ENCODE results near the gene ZC3H15.

DNA sequence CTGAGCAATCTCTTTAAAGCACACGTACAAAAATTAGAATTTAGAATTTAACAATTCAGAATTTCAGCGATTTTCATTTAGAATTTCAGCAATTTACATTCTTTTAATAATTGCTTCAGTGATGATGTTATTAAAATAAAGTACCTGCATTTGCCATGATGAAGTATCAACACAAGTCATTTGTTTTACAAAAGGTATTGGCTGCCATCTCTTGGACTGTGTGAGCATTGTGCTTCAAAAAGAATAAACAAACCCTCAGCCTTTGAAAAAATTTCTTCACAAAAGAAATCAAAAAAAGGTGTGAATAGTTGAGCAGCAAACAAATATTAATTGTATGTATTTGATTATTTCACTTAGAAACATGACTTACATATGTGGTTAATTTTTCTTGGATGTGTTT is 27.1 kb upstream of the ZC3H15 start:
- TF ChIP-seq ZBTB7A (IDR thresholded peaks at IDR 0.05; ENCODE audit: low read depth): no peak
- TF ChIP-seq EP300 (IDR thresholded peaks at IDR 0.05; ENCODE audit: borderline replicate concordance): no peak
- TF ChIP-seq, protein P1, sequence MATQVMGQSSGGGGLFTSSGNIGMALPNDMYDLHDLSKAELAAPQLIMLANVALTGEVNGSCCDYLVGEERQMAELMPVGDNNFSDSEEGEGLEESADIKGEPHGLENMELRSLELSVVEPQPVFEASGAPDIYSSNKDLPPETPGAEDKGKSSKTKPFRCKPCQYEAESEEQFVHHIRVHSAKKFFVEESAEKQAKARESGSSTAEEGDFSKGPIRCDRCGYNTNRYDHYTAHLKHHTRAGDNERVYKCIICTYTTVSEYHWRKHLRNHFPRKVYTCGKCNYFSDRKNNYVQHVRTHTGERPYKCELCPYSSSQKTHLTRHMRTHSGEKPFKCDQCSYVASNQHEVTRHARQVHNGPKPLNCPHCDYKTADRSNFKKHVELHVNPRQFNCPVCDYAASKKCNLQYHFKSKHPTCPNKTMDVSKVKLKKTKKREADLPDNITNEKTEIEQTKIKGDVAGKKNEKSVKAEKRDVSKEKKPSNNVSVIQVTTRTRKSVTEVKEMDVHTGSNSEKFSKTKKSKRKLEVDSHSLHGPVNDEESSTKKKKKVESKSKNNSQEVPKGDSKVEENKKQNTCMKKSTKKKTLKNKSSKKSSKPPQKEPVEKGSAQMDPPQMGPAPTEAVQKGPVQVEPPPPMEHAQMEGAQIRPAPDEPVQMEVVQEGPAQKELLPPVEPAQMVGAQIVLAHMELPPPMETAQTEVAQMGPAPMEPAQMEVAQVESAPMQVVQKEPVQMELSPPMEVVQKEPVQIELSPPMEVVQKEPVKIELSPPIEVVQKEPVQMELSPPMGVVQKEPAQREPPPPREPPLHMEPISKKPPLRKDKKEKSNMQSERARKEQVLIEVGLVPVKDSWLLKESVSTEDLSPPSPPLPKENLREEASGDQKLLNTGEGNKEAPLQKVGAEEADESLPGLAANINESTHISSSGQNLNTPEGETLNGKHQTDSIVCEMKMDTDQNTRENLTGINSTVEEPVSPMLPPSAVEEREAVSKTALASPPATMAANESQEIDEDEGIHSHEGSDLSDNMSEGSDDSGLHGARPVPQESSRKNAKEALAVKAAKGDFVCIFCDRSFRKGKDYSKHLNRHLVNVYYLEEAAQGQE (IDR thresholded peaks at IDR 0.05; ENCODE audit: low read depth): no peak
- peak; percentile 51 for TF ChIP-seq RAD21 (IDR thresholded peaks at IDR 0.05; ENCODE audit: low read depth)
- no peak for TF ChIP-seq YY1 (IDR thresholded peaks at IDR 0.05; ENCODE audit: low read depth)
- TF ChIP-seq, protein P2, sequence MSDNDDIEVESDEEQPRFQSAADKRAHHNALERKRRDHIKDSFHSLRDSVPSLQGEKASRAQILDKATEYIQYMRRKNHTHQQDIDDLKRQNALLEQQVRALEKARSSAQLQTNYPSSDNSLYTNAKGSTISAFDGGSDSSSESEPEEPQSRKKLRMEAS (IDR thresholded peaks at IDR 0.05): no peak
- TF ChIP-seq, protein P3, sequence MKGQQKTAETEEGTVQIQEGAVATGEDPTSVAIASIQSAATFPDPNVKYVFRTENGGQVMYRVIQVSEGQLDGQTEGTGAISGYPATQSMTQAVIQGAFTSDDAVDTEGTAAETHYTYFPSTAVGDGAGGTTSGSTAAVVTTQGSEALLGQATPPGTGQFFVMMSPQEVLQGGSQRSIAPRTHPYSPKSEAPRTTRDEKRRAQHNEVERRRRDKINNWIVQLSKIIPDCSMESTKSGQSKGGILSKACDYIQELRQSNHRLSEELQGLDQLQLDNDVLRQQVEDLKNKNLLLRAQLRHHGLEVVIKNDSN (IDR thresholded peaks at IDR 0.05): no peak
- TF ChIP-seq EGR1 (IDR thresholded peaks at IDR 0.05): no peak
- no peak for TF ChIP-seq TAF1 (IDR thresholded peaks at IDR 0.05; ENCODE audit: low read depth)
- TF ChIP-seq TCF12 (IDR thresholded peaks at IDR 0.05; ENCODE audit: low read depth): no peak
- TF ChIP-seq TEAD4 (IDR thresholded peaks at IDR 0.05): no peak
- no peak for TF ChIP-seq FOXM1 (IDR thresholded peaks at IDR 0.05; ENCODE audit: borderline replicate concordance, low read depth)
- no peak for TF ChIP-seq CEBPB (IDR thresholded peaks at IDR 0.05)

Measured in Ishikawa (cell line).